ENCODE measurements around the gene GPRC5D. TPM values are rescaled to one million over a fixed set of nuclear protein-coding genes. Genes with fewer than 3 reads are reported as not detected.

GPRC5D gene
- total and polyA plus RNA-seq, 9 of the 15 experiments (the other 6 are each of a cell fraction or from before 2014, with no cell fraction given): 1.0 to 1.1 TPM; not detected in 7

- TF ChIP-seq POLR2AphosphoS2 (IDR thresholded peaks at IDR 0.05; ENCODE audit: low read length): no peak
- no peak for TF ChIP-seq CHD1 (IDR thresholded peaks at IDR 0.05; ENCODE audit: low read length)
Measured at GRCh38 chr12:12919666-12920435, 32.1 kb downstream of the GPRC5D start (continued).

- FAIRE-seq: no peak
- no TSS peak for BruUV-seq (replicated peaks)
- intact Hi-C loops (cut with micrococcal nuclease) (loop anchor here (10.0 kb wide), 1 partner anchor 176 kb away; no protein-coding TSS in a partner anchor), in situ Hi-C loops (cut with MboI) (loop anchor here (5.0 kb wide), 1 partner anchor 293 kb away; no protein-coding TSS in a partner anchor)
- Histone ChIP-seq H3K4me2 (ENCODE audit: insufficient read depth, low read length) (no peak overlapping the region), H3K36me3 (ENCODE audit: control insufficient read depth, insufficient read depth, low read length) (no peaks in the 10 kb centered on the region), H4K20me1 (replicated peaks; ENCODE audit: control insufficient read depth, insufficient read depth, low read length) (no peaks in the 10 kb centered on the region), H3K27ac (ENCODE audit: extremely low read depth, low read depth, low read length) (no peak overlapping the region), H3K9ac (ENCODE audit: insufficient read depth in 1 of 2, low read depth in 2 of 2, low read length in 2 of 2) (no peak overlapping the region), H3K4me3 (no peak overlapping the region), H3K79me2 (ENCODE audit: control insufficient read depth, insufficient read depth, low read length) (no peaks in the 10 kb centered on the region), H3K9me1 (ENCODE audit: control insufficient read depth, insufficient read depth, low read length) (no peaks in the 10 kb centered on the region), H2AFZ (ENCODE audit: low read depth, low read length) (no peak overlapping the region), H3K4me1 (replicated peaks in 1 of 2; ENCODE audit: control insufficient read depth in 2 of 2, insufficient read depth in 2 of 2, low read length in 2 of 2) (no peaks in the 10 kb centered on the region; a peak in 1 of 5 replicates), H3K27me3 (ENCODE audit: control insufficient read depth in 2 of 2, insufficient read depth in 2 of 2, low read length in 2 of 2) (peaks cover 3 to 6% of the 10 kb centered on the region in 2 experiments; a peak in 2 of 5 replicates), H3K9me3 (replicated peaks; ENCODE audit: control insufficient read depth, insufficient read depth, low read depth, low read length) (no peaks in the 10 kb centered on the region)
- ATAC-seq: no peak
- WGBS (ENCODE audit: insufficient coverage, low coverage, missing lambda C conversion rate): 11% methylated on average over 6 of the region's 6 CpGs
- POLR2A ChIA-PET: interaction anchor here (0.7 kb wide), 1 partner anchor 1269 kb away, joined by 3 read pairs; no protein-coding TSS in a partner anchor
- no peak for DNase-seq (ENCODE audit: extremely low read depth in 1 of 4, low spot score in 3 of 4)
- CTCF ChIA-PET (ENCODE audit: low intra/inter-chr PET ratio): no interaction called here
- TF ChIP-seq CBX1 (IDR thresholded peaks at IDR 0.05; ENCODE audit: low read depth) (no peak), KLF10 (CRISPR knock-in tag; IDR thresholded peaks at IDR 0.05) (no peak)
Measured at GRCh38 chr12:12918781-12919389, 33.1 kb downstream of the GPRC5D start.
